22Rv1 (cell line): Measurements from ENCODE around the gene PXK.
A peak's percentile ranks its signal among the peaks of the same experiment; 100 is the strongest.

Experiments
- H3K27ac ChIP-seq: fragments of 450-650 bp; 2 replicates; pipeline ENCODE4 v1.5.1; 2017
- CTCF ChIP-seq: fragments of 450-650 bp; IDR thresholded peaks from 2 replicates; pipeline ENCODE4 v1.5.1; 2017; ENCODE audit warnings: mild to moderate bottlenecking
- ZFX ChIP-seq: fragments of 450-650 bp; IDR thresholded peaks from 2 replicates; pipeline ENCODE4 v1.6.1; 2017; ENCODE audit warnings: antibody characterized with exemption, borderline replicate concordance

The PXK gene

GRCh38 chr3:58293516-58293915 is 39.2 kb upstream of the PXK start:
- no peak overlapping the region for H3K27ac ChIP-seq
- TF ChIP-seq ZFX (no peak), CTCF (no peak)

DNA sequence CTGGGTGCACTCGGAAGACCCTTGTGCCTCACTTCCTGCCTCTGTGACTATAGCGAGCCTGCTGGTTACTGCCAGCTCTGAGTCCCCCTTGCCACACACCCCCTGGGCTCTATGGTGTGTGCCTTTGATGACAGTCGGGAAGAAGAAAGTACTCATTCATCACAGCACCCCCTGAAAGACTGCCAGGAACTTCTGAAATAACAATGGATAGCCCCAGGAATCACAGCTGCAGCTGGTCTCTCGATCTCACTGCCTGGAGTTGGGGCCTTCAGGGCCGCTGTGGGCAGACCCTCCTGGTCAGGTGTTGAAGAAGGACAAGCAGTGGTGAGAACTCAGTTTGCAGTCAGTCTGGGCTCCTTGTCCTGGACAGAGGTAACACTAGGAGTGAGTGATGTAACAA is 36.4 kb upstream of the PXK start:
- H3K27ac ChIP-seq, result no peak overlapping the region
- TF ChIP-seq CTCF (no peak), ZFX (no peak)

DNA sequence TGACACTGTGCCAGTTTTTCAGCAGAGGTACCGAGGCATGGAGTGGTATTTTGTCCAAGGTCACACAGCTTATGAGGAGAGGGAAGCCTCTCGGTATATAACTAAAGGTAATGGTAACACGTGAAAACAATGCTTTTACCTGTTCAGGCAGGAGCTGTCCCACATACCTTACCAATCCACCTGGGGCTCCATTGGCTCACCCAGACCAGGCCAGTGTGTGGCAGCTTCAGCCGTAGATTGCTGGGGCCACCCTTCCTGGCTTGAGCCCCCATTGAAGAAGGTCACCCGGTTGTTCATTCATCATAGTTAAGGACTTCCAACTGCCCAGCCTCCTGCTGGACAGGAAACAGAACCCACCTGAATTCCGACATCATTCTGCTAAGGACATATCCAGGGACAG is 35.8 kb upstream of the PXK start:
- TF ChIP-seq CTCF (no peak), ZFX (no peak)
- H3K27ac ChIP-seq, result no peak overlapping the region

DNA sequence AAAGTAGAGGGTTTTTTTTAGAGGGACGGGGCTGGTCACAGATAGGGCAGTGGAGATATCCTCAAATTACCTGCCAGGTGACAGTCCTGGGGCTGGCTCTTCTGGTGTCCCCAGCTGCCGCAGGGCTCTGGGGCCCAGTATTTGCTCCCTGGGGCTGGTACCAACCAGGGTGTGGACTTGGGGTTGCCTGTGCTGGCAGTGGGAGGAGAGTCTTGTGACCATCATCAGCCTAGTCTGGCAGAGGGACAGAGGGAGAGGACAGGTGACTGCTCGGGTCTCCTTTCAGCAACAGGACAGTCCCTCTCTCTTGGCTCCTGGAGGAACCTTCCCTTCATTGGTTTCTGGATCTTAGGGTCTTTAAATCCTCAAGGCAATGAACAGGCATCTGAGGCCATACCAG is 34.5 kb upstream of the PXK start:
- H3K27ac ChIP-seq, result no peak overlapping the region
- TF ChIP-seq CTCF, result no peak
- TF ChIP-seq ZFX, result no peak

- H3K27ac ChIP-seq, result no peak overlapping the region
- TF ChIP-seq CTCF (no peak), ZFX (no peak)
These were observed 33.6 kb upstream of the PXK start for GRCh38 chr3:58299075-58299474.

GRCh38 chr3:58299839-58300516 is 32.7 kb upstream of the PXK start:
- H3K27ac ChIP-seq, result no peak overlapping the region
- peak; percentile 79 for TF ChIP-seq CTCF
- no peak for TF ChIP-seq ZFX

DNA sequence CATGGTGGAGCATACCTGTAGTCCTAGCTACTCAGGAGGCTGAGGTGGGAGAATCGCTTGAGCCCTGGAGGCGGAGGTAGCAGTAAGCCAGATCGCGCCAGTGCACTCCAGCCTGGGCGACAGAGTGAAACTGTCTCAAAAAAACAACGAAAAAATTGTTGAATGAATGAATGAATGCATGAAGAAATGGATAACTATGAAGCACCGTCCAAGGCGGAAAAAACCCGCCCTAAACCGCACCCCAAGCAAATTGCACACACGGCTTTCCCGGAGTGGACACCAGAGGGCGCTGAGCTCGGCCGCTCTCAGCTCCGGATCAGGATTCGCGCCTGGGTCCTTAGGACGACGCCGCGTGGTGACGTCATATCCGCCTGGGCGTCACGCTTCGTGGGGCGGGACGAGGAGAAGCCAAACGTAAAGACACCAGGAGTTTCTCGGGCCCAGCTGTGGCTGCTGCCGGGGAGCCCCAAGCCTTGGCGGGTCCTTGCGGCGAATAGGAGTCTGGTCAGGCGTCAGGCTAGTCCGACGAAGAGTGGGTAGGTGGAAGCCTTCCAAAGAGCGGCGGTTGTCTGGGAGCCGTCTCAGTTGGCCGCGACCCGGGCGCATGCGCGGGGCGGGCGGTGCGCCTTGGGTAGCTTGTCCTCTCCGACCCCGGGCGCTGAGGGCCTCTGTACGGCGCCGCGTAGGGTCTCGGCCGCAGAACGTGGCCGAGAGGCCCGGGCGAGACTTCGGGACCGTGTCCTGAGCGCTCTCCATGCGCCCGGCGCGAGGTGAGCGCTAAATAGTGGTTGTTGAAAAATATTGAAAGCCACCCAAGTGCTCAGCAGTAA is 26.6 kb upstream of the PXK start, which contains the start of the genes HTD2 and RPP14:
Gene HTD2 (plus strand): TSS at position 639 of the 830 bp plus-strand sequence. CDS start 11,094 bp downstream, outside the sequence.
Gene RPP14 (plus strand): TSS at position 364 of the 830 bp plus-strand sequence. CDS start 4,085 bp downstream, outside the sequence.
- H3K27ac ChIP-seq, result peak within 1 kb of the TSS; percentile 89
- TF ChIP-seq CTCF (peak; percentile 99), ZFX (no peak)
